Glutamatergic neuron (in vitro differentiated cells): ENCODE data around the gene BARHL2. TPM values are rescaled to one million over a fixed set of nuclear protein-coding genes. Genes with fewer than 3 reads are reported as not detected.

ENCODE experiments used
- DNase-seq: peaks from one replicate; pipeline ENCODE4 v3.0.0; 2022
- H3K27ac Mint-ChIP-seq: one replicate; pipeline ENCODE4 v1.8.0; 2020; ENCODE audit warnings: mild to moderate bottlenecking, mixed read lengths, inconsistent platforms; ENCODE audit not compliant: unreplicated experiment
- H3K27me3 Mint-ChIP-seq: one replicate; pipeline ENCODE4 v1.8.0; 2020; ENCODE audit warnings: mild to moderate bottlenecking, moderate library complexity, mixed read lengths, inconsistent platforms; ENCODE audit not compliant: unreplicated experiment
- H3K36me3 Mint-ChIP-seq: one replicate; pipeline ENCODE4 v1.8.0; 2020; ENCODE audit warnings: mild to moderate bottlenecking, mixed read lengths, inconsistent platforms; ENCODE audit not compliant: unreplicated experiment
- H3K4me1 Mint-ChIP-seq: one replicate; pipeline ENCODE4 v1.8.0; 2020; ENCODE audit warnings: mild to moderate bottlenecking, low read depth, mixed read lengths, inconsistent platforms; ENCODE audit not compliant: unreplicated experiment
- H3K4me3 Mint-ChIP-seq: one replicate; pipeline ENCODE4 v1.8.0; 2020; ENCODE audit warnings: mild to moderate bottlenecking, mixed read lengths, inconsistent platforms; ENCODE audit not compliant: unreplicated experiment
- H3K9me3 Mint-ChIP-seq: one replicate; pipeline ENCODE4 v1.8.0; 2020; ENCODE audit warnings: mild to moderate bottlenecking, moderate library complexity, mixed read lengths, inconsistent platforms; ENCODE audit not compliant: unreplicated experiment
- CTCF ChIP-seq: fragments of 200-600 bp; sonication (generic); IDR thresholded peaks from one replicate; pipeline ENCODE4 v1.5.0; 2021; ENCODE audit not compliant: partially characterized antibody, unreplicated experiment
- total RNA-seq: library from RNA; stranded (reverse); fragmentation: NEBNext Ultra II Directional; extraction: Animal tissue kit (Norgen Biotek cat#: 25700); gene quantifications from one replicate; pipeline ENCODE4 v1.2.1, GENCODE V29; 2021; ENCODE audit not compliant: unreplicated experiment

BARHL2 gene
- total RNA-seq, 1 donor from 2014 or later, result 0.27 TPM

GRCh38 chr1:90687747-90688146 is 29.4 kb downstream of the BARHL2 start:
- Mint-ChIP-seq H3K27me3 (no peaks in the 10 kb centered on the region), H3K9me3 (no peaks in the 10 kb centered on the region), H3K27ac (no peak overlapping the region), H3K4me1 (no peaks in the 10 kb centered on the region), H3K4me3 (no peak overlapping the region), H3K36me3 (no peaks in the 10 kb centered on the region)
- DNase-seq, result no peak
- TF ChIP-seq CTCF, result no peak

- H3K4me3 Mint-ChIP-seq, result no peak overlapping the region
- TF ChIP-seq CTCF, result no peak
Measured at GRCh38 chr1:90675161-90675847, 41.8 kb downstream of the BARHL2 start.

GRCh38 chr1:90671741-90672140 is 45.4 kb downstream of the BARHL2 start:
- TF ChIP-seq CTCF, result no peak
- Mint-ChIP-seq H3K27ac (no peak overlapping the region), H3K36me3 (no peaks in the 10 kb centered on the region), H3K4me1 (no peaks in the 10 kb centered on the region), H3K4me3 (no peak overlapping the region), H3K27me3 (no peaks in the 10 kb centered on the region), H3K9me3 (no peaks in the 10 kb centered on the region)
- DNase-seq, result no peak

More at GRCh38 chr1:90675161-90675847, 41.8 kb downstream of the BARHL2 start:
- Mint-ChIP-seq H3K4me1 (no peaks in the 10 kb centered on the region), H3K9me3 (no peaks in the 10 kb centered on the region), H3K27ac (no peak overlapping the region), H3K27me3 (no peaks in the 10 kb centered on the region), H3K36me3 (no peaks in the 10 kb centered on the region)
- no peak for DNase-seq

GRCh38 chr1:90671251-90671650 is 45.9 kb downstream of the BARHL2 start:
- Mint-ChIP-seq H3K4me3 (no peak overlapping the region), H3K27ac (no peak overlapping the region)

More at GRCh38 chr1:90671251-90671650, 45.9 kb downstream of the BARHL2 start:
- no peak for DNase-seq
- no peak for TF ChIP-seq CTCF
- no peaks in the 10 kb centered on the region for H3K9me3 Mint-ChIP-seq
- H3K27me3 Mint-ChIP-seq, result no peaks in the 10 kb centered on the region
- H3K4me1 Mint-ChIP-seq, result no peaks in the 10 kb centered on the region
- H3K36me3 Mint-ChIP-seq, result no peaks in the 10 kb centered on the region
